IPS DF 6.9 (cell line): ENCODE data around the gene RCAN2.

Experiments
- DNase-seq: peaks from one replicate; pipeline ENCODE4 v3.0.0-alpha.2; 2013; ENCODE audit warnings: low read depth, low spot score
- H3K27ac ChIP-seq: one replicate; pipeline ENCODE4 v1.5.1; 2013; ENCODE audit warnings: low read length, control low read depth
- H3K27me3 ChIP-seq: 2 replicates; pipeline ENCODE4 v1.6.1; 2013; ENCODE audit warnings: mild to moderate bottlenecking, low read length; ENCODE audit not compliant: control insufficient read depth, insufficient read depth
- H3K36me3 ChIP-seq: 2 replicates; pipeline ENCODE4 v1.6.1; 2013; ENCODE audit warnings: low read length; ENCODE audit not compliant: control insufficient read depth, insufficient read depth
- H3K4me1 ChIP-seq: 2 replicates; pipeline ENCODE4 v1.6.1; 2013; ENCODE audit warnings: low read length; ENCODE audit not compliant: control insufficient read depth, insufficient read depth
- H3K4me3 ChIP-seq: 2 replicates; pipeline ENCODE4 v1.5.1; 2013; ENCODE audit warnings: mild to moderate bottlenecking, low read length
- H3K9me3 ChIP-seq: 2 replicates; pipeline ENCODE4 v1.6.1; 2013; ENCODE audit warnings: low read length, inconsistent platforms; ENCODE audit not compliant: control insufficient read depth, insufficient read depth
- WGBS: extraction: QIAGEN DNeasy Blood & Tissue Kit; methylation state at CpG from one replicate; pipeline ENCODE4 v1.1.7; 2013; ENCODE audit warnings: mixed read lengths, missing lambda C conversion rate; ENCODE audit not compliant: insufficient read length, insufficient coverage; 5-methylcytosine and 5-hydroxymethylcytosine counted together

Gene RCAN2

DNA sequence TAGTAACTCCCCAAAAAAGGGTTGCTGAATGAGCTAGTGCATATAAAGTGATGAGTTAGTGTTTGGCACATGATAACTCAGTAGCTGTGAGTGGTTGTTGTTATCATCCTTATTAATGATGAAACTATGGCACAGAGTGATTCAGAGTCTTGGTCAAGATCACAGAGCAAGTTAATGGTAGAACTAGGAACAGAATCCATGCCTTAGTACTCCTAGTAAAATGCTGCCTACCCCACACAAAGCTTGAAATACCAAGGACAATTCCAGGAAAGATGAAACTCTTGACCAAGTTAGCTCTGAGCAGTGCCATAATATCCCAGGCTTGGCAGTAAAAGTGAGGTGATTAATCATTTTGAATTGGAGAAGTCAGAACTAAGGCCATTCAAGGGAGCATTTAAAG, 211.4 kb downstream of the RCAN2 start:
- Histone ChIP-seq H3K27ac (no peak overlapping the region), H3K9me3 (no peaks in the 10 kb centered on the region), H3K4me3 (no peak overlapping the region), H3K27me3 (no peaks in the 10 kb centered on the region), H3K4me1 (no peaks in the 10 kb centered on the region), H3K36me3 (no peaks in the 10 kb centered on the region)
- no peak for DNase-seq

DNA sequence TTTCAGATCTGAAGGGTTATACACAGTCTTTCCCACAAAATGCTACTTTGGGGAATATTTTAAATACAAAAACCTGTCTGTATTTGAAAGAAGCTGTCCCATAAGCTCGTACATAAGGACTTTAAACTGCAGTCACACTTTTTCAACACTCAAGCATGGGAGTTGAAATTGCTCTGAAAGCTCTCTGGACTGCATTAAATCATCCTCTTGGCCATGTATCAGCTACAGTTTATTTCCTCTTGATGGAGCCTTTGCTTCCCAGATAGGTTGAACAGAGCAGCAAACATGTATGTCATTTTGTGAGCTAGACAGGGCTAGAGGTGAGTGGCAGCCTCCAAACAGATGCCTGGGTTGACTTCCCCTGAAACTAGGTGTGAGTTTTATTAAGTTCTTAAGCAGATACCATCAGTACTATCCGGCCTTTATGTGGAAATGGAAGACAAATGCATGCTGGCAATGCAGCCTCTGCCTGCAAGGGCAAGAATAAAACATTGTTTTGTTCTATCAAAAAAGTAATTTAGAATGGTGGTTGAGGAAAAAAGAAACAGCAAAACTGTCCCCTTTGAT, 214.6 kb downstream of the RCAN2 start:
- WGBS, result no CpG with 5 or more reads among the region's 2 CpGs
- no peaks in the 10 kb centered on the region for H3K27me3 ChIP-seq
- H3K27ac ChIP-seq, result no peak overlapping the region
- no peaks in the 10 kb centered on the region for H3K36me3 ChIP-seq
- no peak for DNase-seq
- H3K4me1 ChIP-seq, result no peaks in the 10 kb centered on the region
- no peaks in the 10 kb centered on the region for H3K9me3 ChIP-seq
- no peak overlapping the region for H3K4me3 ChIP-seq

DNA sequence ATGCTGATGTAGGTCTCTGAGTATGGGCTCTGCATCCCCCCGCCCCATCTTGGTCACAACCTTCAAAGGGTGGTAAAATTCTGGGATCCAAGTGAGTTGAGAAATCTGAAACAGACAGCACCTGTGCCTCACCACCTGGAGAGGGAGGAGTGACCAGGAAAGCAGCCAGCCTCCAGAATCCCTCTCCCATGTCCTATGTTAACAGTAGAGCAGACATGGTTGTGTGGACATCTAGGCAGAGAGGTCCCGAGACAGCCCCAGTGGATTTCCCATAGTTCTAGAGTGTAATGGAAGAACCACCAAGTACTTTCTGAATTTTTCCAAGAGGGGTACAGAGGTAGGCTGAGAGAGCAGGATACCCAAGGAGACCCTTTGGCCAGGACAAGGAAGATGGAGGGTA, 216.7 kb downstream of the RCAN2 start:
- H3K4me1 ChIP-seq, result no peaks in the 10 kb centered on the region
- no peak overlapping the region for H3K4me3 ChIP-seq
- H3K36me3 ChIP-seq, result no peaks in the 10 kb centered on the region
- WGBS, result no CpG with 5 or more reads among the region's 2 CpGs
- DNase-seq, result no peak
- H3K27ac ChIP-seq, result no peak overlapping the region
- no peaks in the 10 kb centered on the region for H3K9me3 ChIP-seq
- H3K27me3 ChIP-seq, result no peaks in the 10 kb centered on the region

DNA sequence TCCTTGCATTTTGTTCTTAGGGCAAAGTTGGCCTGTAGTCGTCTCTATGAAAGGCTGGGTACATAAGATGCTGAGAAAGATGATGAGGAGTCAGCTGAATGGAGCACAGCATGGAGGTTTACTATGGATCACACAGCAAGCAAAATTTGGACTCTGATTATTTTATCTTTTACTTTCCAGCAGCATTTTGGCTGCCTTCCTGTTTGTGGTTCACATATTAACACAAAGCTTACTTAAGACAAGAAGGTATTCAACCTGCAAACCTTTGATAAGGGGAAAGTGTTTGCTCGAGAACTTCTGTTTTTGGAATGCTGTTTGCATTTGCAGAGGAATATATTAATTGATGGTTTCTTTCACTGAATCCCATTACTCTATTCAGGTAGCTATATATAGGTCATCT, 217.3 kb downstream of the RCAN2 start:
- H3K9me3 ChIP-seq, result no peaks in the 10 kb centered on the region
- DNase-seq, result no peak
- no peaks in the 10 kb centered on the region for H3K4me1 ChIP-seq
- no peaks in the 10 kb centered on the region for H3K36me3 ChIP-seq
- no CpG with 5 or more reads among the region's 2 CpGs for WGBS
- H3K27ac ChIP-seq, result no peak overlapping the region
- no peak overlapping the region for H3K4me3 ChIP-seq
- H3K27me3 ChIP-seq, result no peaks in the 10 kb centered on the region

DNA sequence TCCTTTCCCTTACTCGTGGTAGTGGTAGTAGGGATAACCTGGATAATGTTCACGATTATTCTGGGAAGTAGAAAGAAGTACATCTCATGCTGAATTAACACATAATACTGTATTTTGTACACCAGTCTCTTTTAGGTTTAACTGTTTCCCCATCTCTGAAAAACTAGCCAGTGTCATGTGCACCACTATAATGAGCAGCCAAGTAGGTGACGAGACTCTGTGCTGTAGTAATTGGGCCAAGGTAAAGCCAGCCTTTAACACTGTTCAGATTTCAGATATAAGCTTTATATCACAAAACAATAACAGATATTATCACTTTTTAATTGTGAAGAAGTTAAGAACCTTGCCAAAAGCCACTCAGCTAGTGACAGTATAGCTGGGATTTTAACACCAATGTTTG, 219.5 kb downstream of the RCAN2 start:
- no peak overlapping the region for H3K27ac ChIP-seq
- H3K27me3 ChIP-seq, result no peaks in the 10 kb centered on the region
- H3K4me3 ChIP-seq, result no peak overlapping the region
- WGBS, result no CpG with 5 or more reads among the region's 3 CpGs
- H3K9me3 ChIP-seq, result no peaks in the 10 kb centered on the region
- no peaks in the 10 kb centered on the region for H3K4me1 ChIP-seq
- no peak for DNase-seq
- no peaks in the 10 kb centered on the region for H3K36me3 ChIP-seq

DNA sequence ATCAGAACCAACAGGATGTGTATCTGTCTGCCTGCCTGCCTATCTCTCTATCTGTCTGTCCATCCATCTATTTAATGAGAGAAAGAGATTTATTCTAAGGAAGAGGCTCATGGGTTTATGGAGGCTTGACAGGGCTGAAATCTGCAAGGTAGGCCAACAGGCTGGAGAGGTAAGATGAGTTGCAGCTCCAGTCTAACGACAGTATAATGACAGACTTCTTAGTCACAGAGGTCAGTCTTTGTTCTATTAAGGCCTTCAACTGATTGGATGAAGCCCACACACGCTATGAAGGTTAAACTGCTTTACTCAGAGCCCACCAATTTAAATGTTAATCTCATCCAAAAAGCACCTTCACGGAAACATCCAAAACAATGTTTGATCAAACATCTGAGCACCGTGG, 220.1 kb downstream of the RCAN2 start:
- no CpG with 5 or more reads among the region's 4 CpGs for WGBS
- Histone ChIP-seq H3K4me1 (no peaks in the 10 kb centered on the region), H3K9me3 (no peaks in the 10 kb centered on the region), H3K27ac (no peak overlapping the region), H3K4me3 (no peak overlapping the region), H3K36me3 (no peaks in the 10 kb centered on the region), H3K27me3 (no peaks in the 10 kb centered on the region)
- no peak for DNase-seq

DNA sequence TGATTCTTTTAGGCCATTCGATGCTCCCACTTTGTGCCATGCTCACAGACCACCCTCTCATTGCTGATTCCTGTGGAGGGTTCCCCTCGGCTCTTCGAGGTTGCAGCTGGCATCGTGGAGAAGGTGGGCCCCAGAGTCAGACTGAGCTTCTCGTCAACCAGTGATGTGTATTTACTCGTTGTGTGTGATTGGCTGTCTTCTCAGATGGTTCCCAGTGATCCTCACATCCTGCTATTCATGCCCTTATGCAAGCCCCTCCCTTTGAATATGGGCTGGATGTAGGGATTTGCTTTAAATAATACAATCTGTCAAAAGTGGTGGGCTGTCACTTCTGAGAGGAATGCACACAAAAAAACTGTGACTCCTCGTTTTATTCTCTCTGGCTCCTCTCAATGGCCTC, 220.9 kb downstream of the RCAN2 start:
- H3K4me1 ChIP-seq, result no peaks in the 10 kb centered on the region
- no CpG with 5 or more reads among the region's 7 CpGs for WGBS
- no peaks in the 10 kb centered on the region for H3K9me3 ChIP-seq
- no peak for DNase-seq
- H3K27me3 ChIP-seq, result no peaks in the 10 kb centered on the region
- no peak overlapping the region for H3K4me3 ChIP-seq
- H3K27ac ChIP-seq, result no peak overlapping the region
- H3K36me3 ChIP-seq, result no peaks in the 10 kb centered on the region

DNA sequence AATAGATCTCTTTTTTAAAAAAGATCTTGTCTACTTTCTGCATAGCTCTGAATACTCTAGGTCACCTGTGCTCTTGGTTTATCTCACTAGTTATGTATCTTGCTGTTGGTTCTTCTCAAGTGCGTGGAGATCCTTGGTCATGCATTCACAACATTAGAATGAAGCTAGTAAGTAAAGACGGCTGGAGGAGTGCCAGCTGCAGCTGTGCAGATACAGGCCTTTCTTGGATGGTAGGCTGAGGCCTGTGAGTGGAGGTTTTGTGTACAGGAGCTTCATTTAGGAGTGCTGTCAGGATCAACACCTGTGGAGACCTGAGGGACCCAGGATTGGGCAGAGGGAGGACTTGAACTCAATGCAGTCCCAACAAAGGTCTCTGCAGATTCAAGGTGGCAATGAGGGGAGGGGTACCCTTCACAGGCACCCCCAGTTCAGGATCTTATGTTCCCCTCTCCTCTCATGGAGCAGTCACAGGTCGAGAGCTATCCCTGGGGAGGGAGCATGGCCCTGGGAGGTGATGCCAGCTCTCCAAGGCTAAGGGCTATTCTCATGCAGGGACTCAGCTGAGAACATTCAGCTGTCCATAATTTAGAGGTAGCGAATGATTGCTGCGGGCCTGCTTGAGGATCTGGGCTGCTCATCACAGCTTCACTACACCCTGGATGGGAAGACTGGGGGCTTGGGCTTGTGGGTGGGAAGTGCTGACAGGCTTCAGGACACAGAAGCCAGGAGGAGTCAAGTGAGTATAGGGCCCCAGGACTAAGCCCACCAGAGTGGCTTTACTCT, 221.6 kb downstream of the RCAN2 start:
- no CpG with 5 or more reads among the region's 5 CpGs for WGBS
- Histone ChIP-seq H3K27me3 (no peaks in the 10 kb centered on the region), H3K4me1 (no peaks in the 10 kb centered on the region), H3K4me3 (no peak overlapping the region), H3K9me3 (no peaks in the 10 kb centered on the region), H3K36me3 (no peaks in the 10 kb centered on the region), H3K27ac (no peak overlapping the region)
- DNase-seq, result no peak

DNA sequence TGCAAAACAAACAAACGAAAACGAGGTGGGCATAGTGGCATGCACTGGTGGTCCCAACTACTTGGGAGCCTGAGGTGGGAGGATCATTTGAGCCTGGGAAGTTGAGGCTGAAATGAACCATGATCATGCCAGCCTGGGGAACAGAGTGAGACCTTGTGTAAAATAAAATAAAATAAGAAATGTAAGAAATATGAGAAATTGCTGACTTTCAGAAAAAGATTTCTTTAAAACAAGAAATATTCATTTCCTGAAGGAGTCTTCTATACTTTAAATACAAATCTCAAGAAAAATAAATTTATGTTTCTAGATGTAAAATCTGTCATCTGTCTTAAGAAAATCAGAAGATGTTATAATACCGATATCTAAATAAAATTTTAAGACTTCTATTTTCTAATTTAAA, 223.7 kb downstream of the RCAN2 start:
- Histone ChIP-seq H3K27me3 (no peaks in the 10 kb centered on the region), H3K9me3 (no peaks in the 10 kb centered on the region)
- WGBS, result no CpG with 5 or more reads among the region's 3 CpGs

DNA sequence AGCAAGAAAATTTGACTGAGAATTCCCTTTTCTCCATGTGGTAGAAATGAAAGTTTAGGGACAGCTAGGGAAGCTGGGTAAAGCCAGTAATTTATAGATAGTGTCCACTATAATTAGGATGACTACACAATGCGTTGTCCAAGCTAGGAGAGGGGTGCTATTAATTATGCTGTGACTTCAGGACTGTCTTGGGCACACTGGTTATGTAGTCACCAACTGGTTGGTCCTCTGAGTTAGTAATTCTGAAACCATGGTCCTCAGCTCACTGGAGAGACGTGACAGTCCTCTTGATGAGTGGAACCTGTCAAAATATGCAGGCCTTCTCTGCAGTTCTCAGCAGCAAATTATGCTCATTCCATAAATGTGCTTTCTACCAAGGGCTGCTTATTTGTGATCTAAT, 225.9 kb downstream of the RCAN2 start:
- H3K27me3 ChIP-seq, result no peaks in the 10 kb centered on the region
- H3K9me3 ChIP-seq, result no peaks in the 10 kb centered on the region
- H3K27ac ChIP-seq, result no peak overlapping the region
- H3K36me3 ChIP-seq, result no peaks in the 10 kb centered on the region
- no peak for DNase-seq
- H3K4me1 ChIP-seq, result no peaks in the 10 kb centered on the region
- H3K4me3 ChIP-seq, result no peak overlapping the region
- WGBS, result no CpG with 5 or more reads among the region's 2 CpGs

More for the DNA sequence above, 223.7 kb downstream of the RCAN2 start:
- no peak overlapping the region for H3K27ac ChIP-seq
- no peak for DNase-seq
- H3K4me1 ChIP-seq, result no peaks in the 10 kb centered on the region
- H3K36me3 ChIP-seq, result no peaks in the 10 kb centered on the region
- H3K4me3 ChIP-seq, result no peak overlapping the region

DNA sequence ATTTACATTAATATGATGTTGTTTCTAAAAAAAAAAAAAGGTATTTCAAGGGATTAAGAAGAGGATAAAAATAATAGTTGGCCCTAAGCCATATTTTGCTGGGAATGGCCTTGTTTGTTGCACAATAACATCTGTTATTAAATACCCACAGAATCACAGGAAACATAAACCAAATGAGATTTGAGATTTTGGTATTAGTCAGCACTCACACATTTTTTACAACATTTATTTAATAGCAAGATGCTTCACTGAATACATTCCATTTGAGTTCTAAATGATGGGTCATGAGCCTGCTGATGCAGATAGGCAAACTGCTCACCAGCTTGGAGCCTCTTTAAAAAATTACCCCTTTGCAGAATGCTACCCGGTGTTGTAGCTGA, 227.6 kb downstream of the RCAN2 start:
- no CpG with 5 or more reads among the region's 1 CpG for WGBS
- Histone ChIP-seq H3K4me3 (no peak overlapping the region), H3K27ac (no peak overlapping the region), H3K9me3 (no peaks in the 10 kb centered on the region), H3K4me1 (no peaks in the 10 kb centered on the region), H3K36me3 (no peaks in the 10 kb centered on the region), H3K27me3 (no peaks in the 10 kb centered on the region)
- no peak for DNase-seq
